Bronchial epithelial cell (primary cell): Measurements from ENCODE around the gene LUC7L. TPM values are rescaled to one million over a fixed set of nuclear protein-coding genes. Genes with fewer than 3 reads are reported as not detected.

Source experiments
- DNase-seq: peaks from one replicate; pipeline ENCODE4 v3.0.0-alpha.2; 2010; ENCODE audit warnings: low read depth
- FAIRE-seq: peaks from 2 replicates; lab custom pipeline; 2011; peaks lifted over from hg19 to GRCh38; lab: Jason Lieb, UNC
- H3K27me3 ChIP-seq: 2 replicates; pipeline ENCODE4 v1.5.1; 2011; ENCODE audit warnings: low read length; ENCODE audit not compliant: control insufficient read depth, insufficient read depth
- H3K36me3 ChIP-seq: 2 replicates; pipeline ENCODE4 v1.5.1; 2011; ENCODE audit warnings: low read length; ENCODE audit not compliant: control insufficient read depth, insufficient read depth
- H3K4me3 ChIP-seq: 2 replicates; pipeline ENCODE4 v1.5.1; 2011; ENCODE audit warnings: mild to moderate bottlenecking, low read depth, low read length, control low read depth
- CTCF ChIP-seq: IDR thresholded peaks from 2 replicates; pipeline ENCODE4 v1.5.1; 2011; ENCODE audit warnings: mild to moderate bottlenecking, moderate library complexity, low read length, control low read depth, inconsistent platforms; ENCODE audit not compliant: insufficient read depth, severe bottlenecking
- total RNA-seq: library from RNA; depleted of rRNA; stranded (reverse); fragments of >200 nt; gene quantifications from 2 replicates; pipeline ENCODE4 v1.2.1, GENCODE V29; 2014

The LUC7L gene
- total RNA-seq, 1 donor from 2014 or later, result 29.5 TPM

- no peak for FAIRE-seq
- Histone ChIP-seq H3K36me3 (peaks cover 8% of the 10 kb centered on the region), H3K27me3 (no peaks in the 10 kb centered on the region), H3K4me3 (no peak overlapping the region)
- DNase-seq, result no peak
- no peak for TF ChIP-seq CTCF
Observed at GRCh38 chr16:264440-264951, 35.2 kb upstream of the LUC7L start.

GRCh38 chr16:263944-264343 lies 34.7 kb upstream of the LUC7L start:
- peaks cover 8% of the 10 kb centered on the region for H3K36me3 ChIP-seq
- DNase-seq (no peak), FAIRE-seq (no peak)
- H3K27me3 ChIP-seq, result no peaks in the 10 kb centered on the region
- no peak overlapping the region for H3K4me3 ChIP-seq
- TF ChIP-seq CTCF, result no peak

GRCh38 chr16:263182-263774 lies 34.0 kb upstream of the LUC7L start:
- Histone ChIP-seq H3K4me3 (no peak overlapping the region), H3K36me3 (peaks cover 8% of the 10 kb centered on the region), H3K27me3 (no peaks in the 10 kb centered on the region)
- DNase-seq (no peak), FAIRE-seq (no peak)
- no peak for TF ChIP-seq CTCF

GRCh38 chr16:262121-262745 lies 33.0 kb upstream of the LUC7L start:
- FAIRE-seq (no peak), DNase-seq (no peak)
- Histone ChIP-seq H3K27me3 (no peaks in the 10 kb centered on the region), H3K36me3 (peaks cover 8% of the 10 kb centered on the region), H3K4me3 (no peak overlapping the region)
- TF ChIP-seq CTCF, result no peak

GRCh38 chr16:261031-261691 lies 31.9 kb upstream of the LUC7L start:
- FAIRE-seq (no peak), DNase-seq (no peak)
- H3K27me3 ChIP-seq, result no peaks in the 10 kb centered on the region
- H3K4me3 ChIP-seq, result no peak overlapping the region
- no peak for TF ChIP-seq CTCF
- peaks cover 8% of the 10 kb centered on the region for H3K36me3 ChIP-seq
